GM12891 (cell line): ENCODE data around the gene CCNB1.

ENCODE experiments used
- PAX5 ChIP-seq: IDR thresholded peaks from 2 replicates; pipeline ENCODE4 v1.6.1; 2011; ENCODE audit warnings: low read length, moderate library complexity, mild to moderate bottlenecking; ENCODE audit not compliant: insufficient read depth, severe bottlenecking
- POLR2A ChIP-seq: IDR thresholded peaks from 2 replicates; pipeline ENCODE4 v1.6.1; 2011; ENCODE audit warnings: low read depth, low read length, control low read depth
- POLR2AphosphoS5 ChIP-seq: IDR thresholded peaks from 2 replicates; pipeline ENCODE4 v1.6.1; 2011; ENCODE audit warnings: low read depth, low read length, control low read depth

GRCh38 chr5:69136293-69136692, 30.7 kb upstream of the CCNB1 start:
- TF ChIP-seq POLR2A (no peak), PAX5 (no peak), POLR2AphosphoS5 (no peak)
